ENCODE data around the gene TCEAL7.
A peak's percentile ranks its signal among the peaks of the same experiment; 100 is the strongest.
"Not testable (repeated sequence)": the region's sequence is repeated elsewhere in the genome, so short reads cannot be mapped to it uniquely, and the experiment has no call there.

TCEAL7 gene, protein sequence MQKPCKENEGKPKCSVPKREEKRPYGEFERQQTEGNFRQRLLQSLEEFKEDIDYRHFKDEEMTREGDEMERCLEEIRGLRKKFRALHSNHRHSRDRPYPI

DNA sequence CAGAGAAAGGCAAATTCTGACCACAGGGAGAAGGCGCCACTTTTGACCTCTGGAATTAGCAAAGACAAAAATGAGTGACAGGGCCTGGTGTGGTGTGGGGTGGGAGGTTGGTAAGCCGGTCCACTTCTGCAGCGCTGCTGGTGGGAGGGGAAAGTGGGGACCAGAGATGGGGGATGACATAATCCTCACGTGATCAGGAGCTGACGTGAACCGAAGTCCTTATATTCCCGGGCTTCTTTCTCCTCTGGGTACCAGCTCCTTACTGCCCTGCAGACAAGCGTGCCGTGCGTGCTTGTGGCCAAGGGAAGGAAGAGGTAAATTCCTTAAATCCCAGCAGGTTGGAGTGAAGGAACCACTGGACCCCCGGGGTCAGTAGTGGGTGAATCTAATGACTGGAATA is at the start of gene TCEAL7:
TCEAL7 (plus strand) TSS at position 249 of the 400 bp plus-strand sequence. CDS start 1,165 bp downstream, outside the sequence.
- DNase-seq: no peak

DNA sequence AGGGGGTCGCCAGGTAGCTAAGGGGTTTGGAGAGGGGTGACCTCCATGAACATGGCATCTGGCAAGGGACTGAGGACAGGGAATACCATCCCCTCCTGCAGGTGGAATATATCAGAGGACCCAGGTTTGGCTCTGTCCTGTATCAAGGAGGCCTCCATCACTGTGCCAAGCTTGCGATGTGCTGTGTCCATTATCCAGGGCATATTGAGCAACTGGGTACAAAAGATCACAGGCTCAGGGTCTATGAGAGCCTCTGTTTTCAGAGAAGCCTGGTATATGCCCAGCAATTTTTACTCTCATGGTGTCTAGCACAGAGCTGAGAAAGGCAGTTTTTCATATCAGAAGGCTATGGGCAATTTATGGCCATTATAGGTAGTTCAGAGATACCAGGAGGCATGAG is 36.9 kb upstream of the TCEAL7 start:
- DNase-seq: no peak

DNA sequence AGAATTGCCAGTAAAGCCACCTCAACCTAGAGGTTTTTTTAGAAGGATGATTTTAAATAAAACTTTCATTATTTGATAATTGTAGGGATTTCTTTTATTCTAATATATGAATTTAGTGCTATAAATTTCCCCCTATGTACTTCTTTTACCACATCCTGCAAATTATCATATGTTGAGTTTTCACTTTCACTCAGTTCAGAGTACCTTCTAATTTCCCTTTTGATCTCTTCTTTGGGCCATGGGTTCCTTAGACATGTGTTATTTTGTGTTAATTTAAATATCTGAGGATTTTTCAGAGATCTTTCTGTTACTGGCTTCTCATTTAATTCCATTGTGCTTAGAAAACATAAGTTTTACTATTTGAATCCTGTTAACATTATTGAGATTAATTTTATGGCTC is 25.3 kb upstream of the TCEAL7 start:
- no peak for DNase-seq

DNA sequence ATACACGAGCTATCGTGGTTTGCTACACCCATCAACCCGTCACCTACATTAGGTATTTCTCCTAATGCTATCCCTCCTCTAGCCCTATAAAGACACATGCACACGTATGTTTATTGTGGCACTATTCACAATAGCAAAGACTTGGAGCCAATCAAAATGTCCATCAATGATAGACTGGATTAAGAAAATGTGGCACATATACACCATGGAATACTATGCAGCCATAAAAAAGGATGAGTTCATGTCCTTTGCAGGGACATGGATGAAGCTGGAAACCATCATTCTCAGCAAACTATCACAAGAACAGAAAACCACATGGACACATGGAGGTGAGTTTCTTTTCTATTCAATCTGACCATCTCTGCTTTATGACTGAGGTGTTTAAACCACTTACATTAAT is 24.4 kb upstream of the TCEAL7 start:
- DNase-seq: not testable (repeated sequence)

DNA sequence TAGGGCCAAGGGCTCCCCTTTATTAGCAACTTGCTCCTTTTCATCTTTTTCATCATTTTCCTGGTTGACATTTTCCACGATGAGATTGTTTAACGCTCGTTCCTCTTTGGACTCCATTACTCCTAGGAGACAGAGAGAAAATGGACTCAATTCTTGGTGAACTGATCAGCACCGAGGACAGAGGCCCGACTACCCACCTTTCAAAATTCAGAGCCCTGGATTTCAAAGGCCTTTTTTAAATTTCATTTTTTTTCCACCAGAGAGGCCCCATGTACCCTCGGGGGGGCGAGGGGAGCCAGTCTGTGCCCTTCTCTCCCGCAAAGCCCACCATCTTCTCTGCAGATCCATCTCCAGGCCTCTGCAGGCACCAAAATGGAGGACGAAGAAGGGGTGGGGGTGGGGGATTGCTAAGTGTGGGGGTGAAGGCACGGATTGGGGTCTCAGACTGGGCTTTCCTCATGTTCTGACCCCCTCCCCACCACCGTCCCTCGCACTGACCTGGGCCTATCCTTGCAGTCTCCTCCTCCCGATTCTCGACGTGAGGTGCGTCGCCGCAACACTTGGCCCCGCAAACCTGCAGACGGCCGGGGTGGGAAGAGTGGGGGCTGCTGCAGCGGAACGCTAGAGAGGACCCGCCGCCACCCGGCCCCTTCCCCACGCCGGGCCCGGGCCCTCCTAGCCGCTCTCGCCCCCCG is 20.0 kb upstream of the TCEAL7 start:
- DNase-seq: no peak

DNA sequence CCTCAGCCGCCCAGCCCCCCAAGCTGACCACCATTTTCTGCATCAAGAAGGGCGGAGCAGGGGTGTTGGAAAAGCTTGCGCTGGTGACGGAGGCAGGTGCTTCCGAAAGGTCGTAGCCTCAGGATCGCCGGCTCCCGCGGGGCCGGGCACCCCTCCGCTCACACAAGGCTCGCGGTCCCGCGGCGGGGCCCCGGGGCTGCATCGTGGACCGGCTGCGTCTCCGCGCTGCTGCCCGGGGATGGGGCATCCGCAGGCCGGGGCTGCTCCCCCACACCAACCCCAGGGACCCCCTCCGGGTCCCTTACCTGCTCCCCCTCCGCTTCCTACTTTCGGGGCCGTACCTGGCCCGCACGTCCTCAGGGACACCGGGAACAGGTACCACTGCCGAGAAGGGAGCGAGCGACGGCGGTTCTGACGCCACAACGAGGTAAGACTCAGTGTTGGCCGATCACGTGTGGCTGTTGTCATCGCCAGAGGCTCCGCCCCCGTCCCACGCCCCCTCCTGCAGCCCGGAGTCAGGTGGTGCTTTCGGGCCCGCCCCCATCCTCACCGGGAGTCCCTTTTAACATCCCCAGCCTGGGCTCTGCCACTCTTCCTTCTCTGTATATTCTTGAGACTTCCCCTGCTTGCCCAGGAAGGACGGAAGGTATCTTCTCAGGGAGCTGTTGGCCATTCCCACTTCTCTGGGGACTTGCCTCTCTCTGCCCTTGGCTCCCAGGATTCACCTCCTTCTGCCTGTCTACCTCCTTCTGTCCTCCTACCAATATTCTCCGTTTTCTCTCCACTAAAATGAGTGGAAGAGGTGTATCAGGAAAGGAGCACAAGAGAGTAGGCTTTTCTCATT is 19.3 kb upstream of the TCEAL7 start, which contains the start of gene BEX2:
BEX2 (minus strand) TSS at position 436 of the 844 bp plus-strand sequence. CDS start 1,014 bp downstream, outside the sequence.
- peak; percentile 16 for DNase-seq

DNA sequence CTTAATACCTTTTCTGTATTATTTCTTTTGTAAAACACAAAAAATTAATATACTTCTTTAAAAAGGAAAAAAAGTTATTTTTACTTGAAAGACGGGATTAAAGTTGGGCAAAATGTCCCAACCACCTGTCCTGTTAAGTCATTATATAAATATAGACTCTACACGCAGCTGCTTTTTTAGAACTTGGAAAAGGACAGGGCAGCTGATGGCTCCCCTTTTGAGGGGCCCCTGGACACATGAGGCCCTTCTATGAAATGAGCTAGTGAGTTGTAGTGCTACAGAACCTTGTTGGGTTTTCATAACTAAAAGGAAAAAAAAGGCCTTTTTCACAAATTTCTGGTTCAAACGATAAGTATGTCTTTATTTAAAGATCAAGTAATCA is 18.6 kb upstream of the TCEAL7 start:
- no peak for DNase-seq

DNA sequence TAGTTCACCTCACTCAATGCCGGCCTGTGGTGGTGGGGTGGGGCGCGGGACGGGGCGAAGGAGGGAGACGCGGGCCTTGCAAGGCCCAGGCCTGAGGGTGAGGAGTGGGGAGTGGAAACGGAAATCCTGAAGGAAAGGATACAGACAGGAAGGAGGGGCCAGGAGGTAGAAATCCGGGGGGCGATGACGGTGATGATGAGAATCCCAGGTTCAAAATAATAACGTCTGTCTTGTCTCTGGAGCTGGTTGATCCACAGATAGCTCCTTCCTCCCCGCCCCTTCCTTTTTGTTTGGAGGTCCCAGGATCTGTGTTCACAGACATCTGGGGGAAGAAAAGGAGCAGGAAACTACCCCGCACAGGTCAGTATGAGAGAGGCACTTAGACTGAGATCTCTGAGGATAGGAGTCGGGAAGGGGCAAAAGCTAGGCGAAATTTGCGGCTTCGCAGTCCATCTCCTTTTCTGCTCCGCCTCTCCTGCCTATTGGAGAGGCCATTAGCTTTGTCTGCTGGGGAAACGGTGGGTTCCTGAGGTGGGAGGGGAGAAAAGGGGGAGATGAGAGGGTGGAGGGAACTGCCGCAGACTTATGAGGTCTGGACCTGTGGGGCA is 746 bp downstream of the TCEAL7 start:
- DNase-seq: no peak

DNA sequence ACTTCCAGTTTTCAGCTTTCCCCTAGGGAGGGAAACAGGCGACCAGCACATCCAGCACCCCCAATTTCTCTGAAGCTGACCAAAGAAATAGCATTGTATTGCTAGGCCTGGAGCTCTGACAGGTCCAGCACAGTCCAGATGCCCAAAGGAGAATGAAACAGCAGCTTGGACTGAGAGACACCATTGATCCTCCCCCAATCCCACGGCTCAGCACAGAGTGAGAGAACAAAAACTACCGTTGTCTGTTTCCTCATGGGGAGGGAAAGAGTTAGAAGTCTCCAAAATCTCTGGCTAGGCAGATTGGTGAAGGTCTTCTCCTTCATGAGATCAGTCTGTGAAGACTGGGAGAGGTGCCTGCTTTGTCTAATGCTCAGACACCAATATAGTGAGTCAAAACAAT is 8.6 kb downstream of the TCEAL7 start:
- DNase-seq: no peak

DNA sequence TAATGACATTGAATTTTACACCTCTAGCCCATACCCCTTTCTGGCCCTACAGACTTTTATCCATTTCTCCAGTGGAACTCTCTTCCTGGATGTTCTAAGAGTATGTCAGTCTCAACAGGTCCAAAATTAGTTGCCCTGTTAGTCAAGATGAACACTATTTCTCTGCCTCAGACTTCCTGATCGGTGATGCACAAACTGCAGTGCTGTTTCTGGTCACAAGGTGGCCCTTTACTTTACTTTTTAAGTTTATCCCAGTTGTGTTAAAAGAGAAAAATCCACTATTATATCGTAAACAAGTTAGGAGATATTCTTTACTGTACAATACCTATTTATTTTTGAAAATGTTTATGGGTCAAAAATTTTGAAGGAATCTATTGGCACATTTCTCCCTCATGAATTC is 13.1 kb downstream of the TCEAL7 start:
- DNase-seq: peak; percentile 41

DNA sequence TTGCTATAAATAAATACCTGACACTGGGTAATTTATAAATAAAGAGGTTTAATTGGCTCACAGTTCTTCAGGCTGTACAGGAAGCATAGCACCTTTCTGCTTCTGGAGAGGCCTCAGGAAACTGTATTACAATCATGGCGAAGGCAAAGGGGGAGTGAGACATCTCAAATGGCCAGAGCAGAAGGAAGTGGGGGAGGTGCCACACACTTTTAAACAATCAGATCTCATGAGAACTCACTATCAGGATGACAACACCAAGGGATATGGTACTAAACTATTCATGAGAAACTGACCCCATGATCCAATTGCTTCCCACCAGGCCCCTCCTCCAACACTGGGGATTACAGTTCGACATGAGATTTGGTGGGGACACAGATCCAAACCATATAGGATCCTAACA is 14.6 kb downstream of the TCEAL7 start:
- DNase-seq: no peak

DNA sequence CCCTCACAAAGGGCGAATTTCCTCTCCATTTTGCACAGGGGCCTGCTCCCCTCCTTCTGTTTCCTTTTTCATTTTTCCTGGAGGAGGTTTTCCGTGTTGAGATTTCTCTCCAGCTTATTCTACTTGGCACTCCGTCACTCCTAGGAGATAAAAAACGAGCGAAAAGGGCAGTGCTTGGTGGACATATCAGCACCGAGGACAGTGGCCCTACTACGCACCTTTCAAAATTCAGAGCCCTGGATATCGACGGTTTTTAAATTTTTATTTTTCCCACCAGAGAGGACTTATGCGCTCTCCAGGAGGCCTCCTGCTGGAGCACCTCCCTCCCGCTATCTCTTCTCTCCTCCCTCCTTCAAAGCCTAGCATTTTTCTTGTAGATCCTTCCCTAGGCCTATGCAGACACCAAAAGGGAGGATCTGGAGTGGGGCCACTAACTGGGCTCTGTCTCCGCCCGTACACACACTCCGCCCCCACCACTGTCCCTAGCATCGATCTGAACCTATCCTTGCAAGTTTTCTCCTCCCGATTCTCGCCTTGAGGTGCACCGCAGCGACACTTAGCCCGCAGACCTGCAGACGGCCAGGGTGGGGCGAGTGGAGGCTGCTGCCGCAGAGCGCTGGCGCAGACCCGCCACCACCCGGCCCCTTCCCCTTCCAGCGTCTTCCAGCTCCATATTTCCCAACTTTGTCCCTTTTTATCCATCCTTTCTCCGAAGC is 17.8 kb downstream of the TCEAL7 start:
- DNase-seq: no peak

DNA sequence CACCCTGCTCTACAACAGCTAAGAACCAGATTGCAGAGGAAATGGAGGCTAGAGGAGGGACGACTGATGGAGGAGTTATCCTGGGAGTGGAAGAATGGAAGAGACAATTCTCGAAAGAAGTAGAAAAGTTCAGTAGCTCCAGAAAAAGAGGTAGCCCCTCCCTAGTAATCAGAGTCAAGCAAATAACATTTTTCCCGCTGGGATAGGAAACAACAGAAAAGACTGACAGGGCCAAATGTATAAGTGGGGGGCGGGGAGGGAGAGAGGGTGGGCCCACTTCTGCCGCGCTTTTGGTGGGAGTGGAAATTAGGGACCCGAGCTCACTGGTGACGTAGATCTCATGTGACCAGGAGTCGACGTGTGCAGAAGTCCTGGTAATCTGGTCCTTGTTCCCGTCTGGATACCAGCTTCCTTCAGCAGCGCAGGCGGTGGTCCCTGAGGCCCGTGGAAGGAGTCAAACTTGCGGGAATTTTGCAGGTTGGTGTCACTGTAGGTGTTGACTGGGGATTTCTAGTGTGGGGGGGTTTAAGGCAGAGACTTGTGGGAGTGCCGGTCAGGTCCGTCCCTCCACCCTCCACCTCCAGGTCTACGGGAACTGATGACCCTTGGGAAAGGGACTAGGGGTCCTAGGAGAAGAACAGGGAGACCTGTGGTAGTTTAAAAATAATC is 26.2 kb downstream of the TCEAL7 start, which contains the start of gene TCEAL9:
TCEAL9 (plus strand) TSS at position 377 of the 669 bp plus-strand sequence. CDS start 1,179 bp downstream, outside the sequence.
- DNase-seq: peak; percentile 30

DNA sequence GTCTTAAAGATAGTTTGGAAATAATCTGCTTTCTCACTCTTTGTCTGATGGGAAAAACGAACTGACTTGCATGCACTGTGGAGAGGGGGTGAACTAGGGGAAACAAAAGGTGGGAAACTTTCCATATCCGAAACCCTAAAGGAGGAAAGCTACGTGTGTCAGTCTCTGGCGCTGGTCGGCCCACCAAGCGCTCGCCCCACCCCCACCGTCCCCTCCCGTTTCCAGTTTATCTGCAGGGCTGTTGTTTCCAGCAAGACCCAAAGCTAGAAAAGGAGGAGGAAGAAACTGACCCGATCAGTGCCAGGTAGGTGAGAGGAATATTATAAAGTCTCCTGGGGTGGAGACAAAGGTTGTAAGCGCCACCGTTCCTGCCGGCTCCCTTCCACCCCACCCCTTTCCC is 26.8 kb downstream of the TCEAL7 start:
- peak; percentile 7 for DNase-seq

DNA sequence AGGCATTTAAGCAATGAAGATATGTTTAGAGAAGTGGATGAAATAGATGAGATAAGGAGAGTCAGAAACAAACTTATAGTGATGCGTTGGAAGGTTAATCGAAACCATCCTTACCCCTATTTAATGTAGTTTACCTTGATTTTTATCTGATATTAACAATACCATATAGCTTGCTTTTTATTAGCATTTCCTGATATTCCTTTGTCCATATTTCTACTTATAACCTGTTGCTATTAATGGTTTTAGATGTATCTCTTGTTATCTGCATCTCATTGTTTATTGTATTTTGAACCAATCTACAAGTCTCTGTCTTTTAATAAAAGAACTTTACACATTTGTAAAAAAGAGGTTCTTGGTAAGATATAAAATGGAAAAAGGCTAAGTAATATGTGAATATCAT is 27.8 kb downstream of the TCEAL7 start:
- DNase-seq: no peak

DNA sequence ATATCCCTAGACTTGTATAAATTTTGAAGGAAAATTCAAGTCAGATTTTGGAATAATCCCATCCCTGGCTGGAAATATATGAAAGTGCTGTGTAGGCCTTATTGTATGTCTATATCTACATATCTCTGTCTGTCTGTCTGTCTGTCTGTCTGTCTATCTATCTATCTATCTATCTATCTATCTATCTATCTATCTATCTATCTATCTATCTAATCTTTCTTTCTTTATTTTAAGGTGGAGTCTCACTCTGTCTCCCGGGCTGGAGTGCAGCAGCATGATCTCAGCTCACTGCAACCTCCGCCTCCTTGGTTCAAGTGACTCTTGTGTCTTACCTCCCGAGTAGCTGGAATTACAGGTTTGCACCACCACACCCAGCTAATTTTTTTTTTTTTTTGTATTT is 29.6 kb downstream of the TCEAL7 start:
- DNase-seq: not testable (repeated sequence)

DNA sequence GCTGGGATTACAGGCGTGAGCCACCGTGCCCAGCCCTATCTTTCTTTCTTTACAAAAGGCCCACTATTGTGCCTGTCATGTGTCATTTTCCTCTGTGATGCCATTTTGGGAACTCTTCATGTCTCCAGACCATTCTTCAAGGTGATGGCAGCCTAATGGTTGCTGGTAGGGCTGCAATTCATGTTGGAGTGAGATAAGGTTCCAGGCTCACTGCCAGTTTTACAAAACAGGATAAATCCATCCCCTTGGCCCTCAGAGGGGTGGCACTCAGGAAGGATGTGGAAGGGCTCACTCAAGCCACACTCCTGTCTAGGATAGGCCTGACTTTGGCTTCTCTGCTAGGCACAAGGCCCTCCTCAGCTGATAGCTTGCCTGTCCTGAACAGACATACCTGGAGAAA is 30.1 kb downstream of the TCEAL7 start:
- no peak for DNase-seq

DNA sequence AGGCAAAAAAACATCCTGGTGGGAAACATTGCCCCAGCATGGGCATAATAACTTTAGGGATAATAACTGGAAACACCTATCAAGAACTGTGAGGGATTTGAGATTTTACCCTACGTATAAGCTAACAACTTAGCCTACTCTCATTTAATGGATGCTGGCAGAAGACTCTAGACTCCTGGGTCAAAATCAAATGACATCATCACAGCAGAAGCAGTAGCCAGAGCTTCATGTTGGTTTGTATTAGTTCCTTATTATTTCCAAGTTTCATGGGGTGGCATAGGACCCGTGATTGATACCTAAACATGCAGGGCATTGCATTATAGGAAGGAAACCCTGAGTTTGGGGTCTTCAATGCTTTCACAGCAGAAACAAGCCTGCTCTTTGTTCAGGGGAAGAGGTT is 30.9 kb downstream of the TCEAL7 start:
- no peak for DNase-seq

DNA sequence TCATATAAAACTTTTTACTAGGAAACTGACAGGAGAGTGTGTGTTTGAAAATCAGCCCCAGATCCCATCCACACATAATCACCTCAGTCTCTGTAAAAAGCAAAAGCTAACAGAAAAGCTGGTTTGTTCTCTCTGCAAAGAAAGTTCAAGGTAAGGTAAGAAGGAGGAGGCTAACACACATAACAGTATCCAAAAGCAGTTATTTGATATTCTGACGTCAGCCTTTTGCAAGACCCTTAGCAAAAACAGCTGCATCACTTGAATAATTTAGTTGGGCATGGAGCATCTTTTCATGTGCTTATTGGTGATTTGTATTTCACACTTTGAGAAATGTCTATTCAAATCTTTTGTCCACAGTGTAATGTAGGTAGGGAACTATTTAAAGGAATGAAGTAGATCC is 31.8 kb downstream of the TCEAL7 start:
- no peak for DNase-seq

DNA sequence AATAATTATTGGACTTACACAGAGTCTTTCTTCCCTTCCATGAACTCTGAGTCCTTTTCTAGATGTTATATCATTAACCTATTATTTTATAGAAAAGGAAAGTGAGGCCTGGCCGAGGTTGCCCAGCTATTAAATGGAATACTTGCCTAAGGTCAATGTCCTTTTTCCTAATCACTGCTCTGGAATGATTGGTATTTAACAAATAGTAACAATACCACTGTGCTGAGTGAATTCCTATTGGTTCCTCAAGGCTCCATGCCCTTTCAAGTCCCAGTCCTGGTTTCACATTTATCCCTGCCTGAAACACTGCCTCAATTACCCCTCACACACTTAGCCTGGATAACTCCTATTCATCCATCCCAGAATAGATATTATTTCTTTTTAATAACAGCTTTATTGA is 32.4 kb downstream of the TCEAL7 start:
- no peak for DNase-seq

DNA sequence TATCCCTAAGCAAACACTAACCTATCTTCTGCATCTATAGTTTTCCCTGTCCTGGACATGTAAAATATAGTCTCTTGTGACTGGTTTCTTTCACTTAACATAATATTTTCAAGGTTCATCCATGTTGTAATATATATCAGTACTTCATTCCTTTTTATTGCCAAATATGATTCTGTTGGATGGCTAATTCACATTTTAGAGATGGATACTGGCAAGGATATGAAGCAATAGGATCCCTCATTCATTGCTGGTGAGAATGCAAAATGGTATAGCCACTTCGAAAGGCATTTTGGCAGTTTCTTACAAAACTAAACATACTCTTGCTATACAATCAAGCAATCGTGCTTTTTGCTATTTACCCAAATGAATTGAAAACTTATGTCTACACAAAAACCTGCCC is 33.0 kb downstream of the TCEAL7 start:
- no peak for DNase-seq

DNA sequence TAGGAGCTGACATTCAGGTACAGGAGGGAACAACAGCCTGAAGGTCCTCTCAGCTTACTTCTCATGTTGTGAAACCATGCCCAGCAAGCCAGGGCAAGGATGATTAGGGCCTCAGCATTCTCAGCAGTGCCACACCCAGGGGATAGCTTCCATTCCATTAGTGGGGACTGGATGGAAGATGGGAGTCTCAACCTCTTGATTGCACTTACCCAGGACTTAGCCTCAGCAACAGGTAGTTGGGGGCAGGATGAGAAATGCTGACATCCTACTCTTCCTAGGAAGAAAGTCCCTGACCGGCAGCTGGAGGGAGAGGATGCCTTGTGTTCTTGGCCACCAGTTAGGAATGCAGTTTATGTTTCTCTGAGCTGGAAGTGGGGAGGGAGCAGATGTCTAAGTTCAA is 37.5 kb downstream of the TCEAL7 start:
- DNase-seq: no peak

Data from suppressor macrophage treated with lipopolysaccharide for 4 hours (primary cell).